Measurements from ENCODE around the gene VEZF1. TPM values are rescaled to one million over a fixed set of nuclear protein-coding genes. Genes with fewer than 3 reads are reported as not detected.

The VEZF1 gene
- total and polyA plus RNA-seq, 4 donors = 18.0 to 78.9 (median 43.9) TPM

- Histone ChIP-seq H3K9me3 (ENCODE audit: control insufficient read depth in 4 of 4, insufficient read depth in 3 of 4, low read length in 3 of 4) (no peaks in the 10 kb centered on the region), H3K27ac (ENCODE audit: low read depth in 1 of 2, low read length in 1 of 2) (no peak overlapping the region), H3K36me3 (ENCODE audit: control insufficient read depth in 4 of 4, insufficient read depth in 4 of 4, low read length in 4 of 4) (peaks cover 0 to 8% (median 6%) of the 10 kb centered on the region in 4 donors), H3K27me3 (ENCODE audit: control insufficient read depth in 3 of 3, insufficient read depth in 3 of 3, low read length in 2 of 3) (no peaks in the 10 kb centered on the region), H3K9ac (ENCODE audit: insufficient read depth in 1 of 2, low read length in 2 of 2) (no peak overlapping the region), H3K4me1 (ENCODE audit: control insufficient read depth in 5 of 5, insufficient read depth in 5 of 5, low read length in 5 of 5) (peaks cover 2 to 9% (median 8%) of the 10 kb centered on the region in 5 donors), H3K4me3 (no peak overlapping the region)
- ATAC-seq (ENCODE audit: insufficient read depth, low FRiP score) (no peak), DNase-seq (no peak)
- TF ChIP-seq CTCF (IDR thresholded peaks at IDR 0.05; ENCODE audit: control extremely low read depth, extremely low read depth) = no peak
- 98% methylated on average over 10 of the region's 10 CpGs for WGBS, 2 donors
Measured at GRCh38 chr17:58010067-58010799, 22.2 kb upstream of the VEZF1 start.

DNA sequence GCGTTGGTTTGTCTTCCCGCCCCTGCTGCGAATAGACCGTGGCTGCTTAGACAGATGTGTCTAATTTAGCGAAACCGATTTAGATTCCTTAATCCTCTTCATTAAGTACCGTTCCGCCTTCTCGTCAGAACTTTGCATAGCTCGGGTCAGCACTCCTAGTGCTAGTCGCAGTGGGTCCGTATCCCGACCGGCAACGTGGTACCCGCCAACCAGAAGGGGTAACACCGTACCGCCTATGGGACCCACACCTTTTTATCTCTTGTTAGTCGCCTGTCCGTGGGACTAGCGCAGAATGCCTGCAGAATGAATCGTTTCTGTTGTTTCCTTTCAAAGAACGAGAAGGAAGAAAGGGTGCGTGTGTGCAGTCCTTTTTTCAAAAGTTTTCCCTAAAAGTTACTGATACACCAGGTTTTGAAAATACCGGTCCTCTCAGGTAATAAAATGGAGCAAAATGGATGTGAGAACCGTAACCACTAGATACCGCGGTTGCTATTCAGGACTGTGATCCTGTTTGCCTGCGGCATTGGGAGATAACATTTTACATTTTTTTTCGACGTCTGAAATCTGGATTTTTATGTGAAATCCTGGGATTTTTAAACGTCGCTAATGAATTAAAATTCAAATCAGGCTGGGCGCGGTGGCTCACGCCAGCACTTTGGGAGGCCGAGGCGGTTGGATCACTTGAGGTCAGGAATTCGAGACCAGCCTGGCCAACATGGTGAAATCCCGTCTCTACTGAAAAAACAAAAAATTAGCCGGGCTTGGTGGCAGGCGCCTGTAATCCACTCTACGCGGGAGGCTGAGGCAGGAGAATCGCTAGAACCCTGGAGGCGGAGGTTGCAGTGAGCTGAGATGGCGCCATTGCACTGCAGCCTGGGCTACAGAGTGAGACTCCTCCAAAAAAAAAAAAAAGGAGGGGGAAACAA is 20.0 kb upstream of the VEZF1 start:
- H3K27me3 ChIP-seq (ENCODE audit: control insufficient read depth in 3 of 3, insufficient read depth in 3 of 3, low read length in 2 of 3) = no peaks in the 10 kb centered on the region
- no peak for TF ChIP-seq CTCF (IDR thresholded peaks at IDR 0.05; ENCODE audit: control extremely low read depth, extremely low read depth)
- no peak for ATAC-seq (ENCODE audit: insufficient read depth, low FRiP score)
- peak overlapping the region in 1 of 2 donors; percentile 72 for H3K9ac ChIP-seq (ENCODE audit: insufficient read depth in 1 of 2, low read length in 2 of 2)
- H3K36me3 ChIP-seq (ENCODE audit: control insufficient read depth in 4 of 4, insufficient read depth in 4 of 4, low read length in 4 of 4) = peaks cover 2 to 30% (median 16%) of the 10 kb centered on the region in 4 donors
- WGBS, 2 donors = 21 to 24% methylated on average over 47 of the region's 47 CpGs
- no peaks in the 10 kb centered on the region for H3K9me3 ChIP-seq (ENCODE audit: control insufficient read depth in 4 of 4, insufficient read depth in 3 of 4, low read length in 3 of 4)
- DNase-seq = peak in 1 of 3 donors; percentile 12
- H3K27ac ChIP-seq (ENCODE audit: low read depth in 1 of 2, low read length in 1 of 2) = peak overlapping the region; percentile 66 to 94
- H3K4me3 ChIP-seq = peak overlapping the region; percentile 92
- H3K4me1 ChIP-seq (ENCODE audit: control insufficient read depth in 5 of 5, insufficient read depth in 5 of 5, low read length in 5 of 5) = peaks cover 2 to 30% (median 13%) of the 10 kb centered on the region in 5 donors

GRCh38 chr17:58006924-58007780 is 19.1 kb upstream of the VEZF1 start, which contains the start of gene SRSF1:
TSS of gene SRSF1 (minus strand) at chr17:58007246. CDS start at chr17:58007137, 109 bp downstream.
- peak within 1 kb of the TSS; percentile 97 to 99 for H3K9ac ChIP-seq (ENCODE audit: insufficient read depth in 1 of 2, low read length in 2 of 2)
- peak within 1 kb of the TSS; percentile 92 for H3K4me3 ChIP-seq
- H3K4me1 ChIP-seq (ENCODE audit: control insufficient read depth in 5 of 5, insufficient read depth in 5 of 5, low read length in 5 of 5) = peaks cover 2 to 33% (median 16%) of the 10 kb centered on the region in 5 donors
- 0% methylated on average over 86 of the region's 86 CpGs for WGBS, 2 donors
- no peak for TF ChIP-seq CTCF (IDR thresholded peaks at IDR 0.05; ENCODE audit: control extremely low read depth, extremely low read depth)
- no peaks in the 10 kb centered on the region for H3K27me3 ChIP-seq (ENCODE audit: control insufficient read depth in 3 of 3, insufficient read depth in 3 of 3, low read length in 2 of 3)
- peaks cover 6 to 35% (median 16%) of the 10 kb centered on the region in 4 donors for H3K36me3 ChIP-seq (ENCODE audit: control insufficient read depth in 4 of 4, insufficient read depth in 4 of 4, low read length in 4 of 4)
- H3K27ac ChIP-seq (ENCODE audit: low read depth in 1 of 2, low read length in 1 of 2) = peak within 1 kb of the TSS; percentile 94 to 99
- no peaks in the 10 kb centered on the region for H3K9me3 ChIP-seq (ENCODE audit: control insufficient read depth in 4 of 4, insufficient read depth in 3 of 4, low read length in 3 of 4)
- DNase-seq = peak; percentile 98 to 100 (median 99)
- peak; percentile 93 for ATAC-seq (ENCODE audit: insufficient read depth, low FRiP score)
